HCT116 (cell line): ENCODE measurements around the gene KTN1. TPM values are rescaled to one million over a fixed set of nuclear protein-coding genes. Genes with fewer than 3 reads are reported as not detected.

ENCODE experiments used
- ATAC-seq: fragments of 200-7000 bp; cut with Tn5 transposase; 2 replicates; pipeline ENCODE4 v1.9.1; 2020; ENCODE audit warnings: mild to moderate bottlenecking, moderate library complexity
- BruUV-seq: library from RNA; stranded (reverse); fragments of 400-500 nt; replicated peaks from 2 replicates; lab custom pipeline; 2021; lab: Mats Ljungman, UMichigan
- CTCF ChIA-PET: fragments of 300-600 bp; sonication (Branson Sonifier 250); formaldehyde crosslinking; loops from one replicate; lab custom pipeline; 2021; ENCODE audit warnings: antibody characterized with exemption; lab: Charles Lee
- POLR2A ChIA-PET: fragments of 300-600, 350-600 bp; sonication (Branson Sonifier 250); formaldehyde crosslinking; loops from one replicate; lab custom pipeline; 2021; ENCODE audit warnings: antibody characterized with exemption; lab: Charles Lee
- RAD21 ChIA-PET, 2 experiments: fragments of 300-600 bp; sonication (Branson Sonifier 250); formaldehyde crosslinking; loops; one replicate each; lab custom pipeline; 2023; ENCODE audit warnings: low total read pairs in 2 of 2; ENCODE audit not compliant: uncharacterized antibody in 2 of 2, unreplicated experiment in 2 of 2, low non-redundant PET in 1 of 2; lab: Charles Lee
- DNase-seq: peaks from one replicate; pipeline ENCODE4 v3.0.0-alpha.2; 2010; ENCODE audit warnings: low read depth, low spot score
- H2AFZ ChIP-seq: fragments of 200-600 bp; shearing (Covaris generic), sonication (generic); 2 replicates; pipeline ENCODE4 v1.6.1; 2017; ENCODE audit warnings: low read depth, mixed run types, mixed read lengths, antibody characterized with exemption, low read length; ENCODE audit not compliant: poor library complexity, severe bottlenecking
- H3K27ac ChIP-seq: 2 replicates; pipeline ENCODE4 v1.5.1; 2012; ENCODE audit warnings: low read depth, low read length
- H3K27me3 ChIP-seq: fragments of 200-600 bp; sonication (generic); 2 replicates; pipeline ENCODE4 v1.6.1; 2016; ENCODE audit warnings: mixed run types, low read length, mixed read lengths; ENCODE audit not compliant: insufficient read depth
- H3K36me3 ChIP-seq, 2 experiments: fragments of 200-500 bp in 1 of 2; fragments of 200-600 bp in 1 of 2; sonication (Bioruptor generic) in 1 of 2; sonication (generic) in 1 of 2; 2 replicates each; pipeline versions ENCODE4 v1.5.1 to v1.6.1; 2014 to 2016; ENCODE audit warnings: low read length in 2 of 2, inconsistent platforms in 1 of 2, mixed read lengths in 1 of 2, mixed run types in 1 of 2; ENCODE audit not compliant: insufficient read depth in 2 of 2, control insufficient read depth in 1 of 2
- H3K4me1 ChIP-seq, 2 experiments: fragments of 200-600 bp in 1 of 2; sonication (generic) in 1 of 2; 2 replicates each; pipeline versions ENCODE4 v1.5.1 to v1.6.1; 2012 to 2017; ENCODE audit warnings: low read length in 2 of 2, inconsistent platforms in 1 of 2, mild to moderate bottlenecking in 1 of 2, mixed read lengths in 1 of 2, mixed run types in 1 of 2, moderate library complexity in 1 of 2; ENCODE audit not compliant: insufficient read depth in 2 of 2, control insufficient read depth in 1 of 2
- H3K4me2 ChIP-seq: fragments of 200-600 bp; sonication (generic); 2 replicates; pipeline ENCODE4 v1.6.1; 2017; ENCODE audit warnings: mixed run types, low read length, mixed read lengths
- H3K4me3 ChIP-seq, 2 experiments: fragments of 200-600 bp in 1 of 2; sonication (generic) in 1 of 2; replicated peaks in 1 of 2; 2 replicates each; pipeline ENCODE4 v1.5.1; 2011 to 2016; ENCODE audit warnings: low read length in 2 of 2, control low read depth in 1 of 2, low read depth in 1 of 2, mild to moderate bottlenecking in 1 of 2, mixed read lengths in 1 of 2, mixed run types in 1 of 2
- H3K79me2 ChIP-seq: fragments of 200-600 bp; sonication (generic); 2 replicates; pipeline ENCODE4 v1.6.1; 2017; ENCODE audit warnings: mild to moderate bottlenecking, mixed run types, low read length, moderate library complexity, mixed read lengths; ENCODE audit not compliant: insufficient read depth
- H3K9ac ChIP-seq: fragments of 200-600 bp; sonication (generic); 2 replicates; pipeline ENCODE4 v1.6.1; 2016; ENCODE audit warnings: low read length, mixed read lengths
- H3K9me2 ChIP-seq: fragments of 200-600 bp; sonication (generic), shearing (Covaris generic); 2 replicates; pipeline ENCODE4 v1.6.1; 2017; ENCODE audit warnings: mixed run types, mild to moderate bottlenecking, moderate library complexity; ENCODE audit not compliant: insufficient read depth
- H3K9me3 ChIP-seq, 2 experiments: fragments of 200-500 bp in 1 of 2; fragments of 200-600 bp in 1 of 2; sonication (Bioruptor generic) in 1 of 2; sonication (generic) in 1 of 2; 2 replicates each; pipeline ENCODE4 v1.6.1; 2014 to 2017; ENCODE audit warnings: low read length in 2 of 2, mixed read lengths in 2 of 2, inconsistent platforms in 1 of 2, low read depth in 1 of 2, mild to moderate bottlenecking in 1 of 2, mixed run types in 1 of 2, moderate library complexity in 1 of 2; ENCODE audit not compliant: control insufficient read depth in 1 of 2, insufficient read depth in 1 of 2
- H4K20me1 ChIP-seq: fragments of 200-600 bp; sonication (generic), shearing (Covaris generic); 2 replicates; pipeline ENCODE4 v1.6.1; 2017; ENCODE audit warnings: mixed run types, mild to moderate bottlenecking, moderate library complexity; ENCODE audit not compliant: insufficient read depth
- CEBPB ChIP-seq: IDR thresholded peaks from 2 replicates; pipeline ENCODE4 v1.6.1; 2012; ENCODE audit warnings: low read depth
- ELF1 ChIP-seq: IDR thresholded peaks from 2 replicates; pipeline ENCODE4 v1.6.1; 2012; ENCODE audit warnings: low read depth, borderline replicate concordance
- EZH2 ChIP-seq: fragments of 200-600 bp; sonication (generic); IDR thresholded peaks from 2 replicates; pipeline ENCODE4 v1.6.1; 2017; ENCODE audit warnings: antibody characterized with exemption, mixed run types
- EZH2phosphoT487 ChIP-seq: fragments of 200-600 bp; IDR thresholded peaks from 2 replicates; pipeline ENCODE4 v1.6.1; 2018; ENCODE audit warnings: antibody characterized with exemption, borderline replicate concordance
- FOSL1 ChIP-seq: IDR thresholded peaks from 2 replicates; pipeline ENCODE4 v1.6.1; 2012; ENCODE audit warnings: low read depth
- JUND ChIP-seq: IDR thresholded peaks from 2 replicates; pipeline ENCODE4 v1.6.1; 2012
- RAD21 ChIP-seq: IDR thresholded peaks from 2 replicates; pipeline ENCODE4 v1.6.1; 2012; ENCODE audit warnings: low read depth, mild to moderate bottlenecking
- SP1 ChIP-seq: IDR thresholded peaks from 2 replicates; pipeline ENCODE4 v1.6.1; 2012; ENCODE audit warnings: low read depth
- TCF7L2 ChIP-seq: IDR thresholded peaks from 2 replicates; pipeline ENCODE4 v1.7.0; 2011; ENCODE audit warnings: borderline replicate concordance, inconsistent platforms; ENCODE audit not compliant: insufficient read depth, insufficient read length; ENCODE audit errors: extremely low read depth
- YY1 ChIP-seq: IDR thresholded peaks from 2 replicates; pipeline ENCODE4 v1.6.1; 2011; ENCODE audit warnings: low read length, low read depth, moderate library complexity, mild to moderate bottlenecking; ENCODE audit not compliant: insufficient replicate concordance; ENCODE audit errors: extremely low read depth
- ZFX ChIP-seq: fragments of 450-650 bp; IDR thresholded peaks from 2 replicates; pipeline ENCODE4 v1.6.1; 2017
- ZNF274 ChIP-seq: fragments of 200-500 bp; sonication (Bioruptor generic); IDR thresholded peaks from 2 replicates; pipeline ENCODE4 v1.6.1; 2014; ENCODE audit warnings: mild to moderate bottlenecking, low read depth, low read length, inconsistent platforms
- intact Hi-C: fragments of 100-400 bp; cut with micrococcal nuclease; formaldehyde crosslinking; loops from 2 replicates; pipeline ENCODE4 v1.10.0; 2022
- total RNA-seq: library from RNA; stranded (reverse); gene quantifications from one replicate; pipeline ENCODE4 v1.2.1, GENCODE V29; 2021; ENCODE audit not compliant: unreplicated experiment
- TF ChIP-seq, protein P1 (sequence below): IDR thresholded peaks from 2 replicates; pipeline ENCODE4 v1.6.1; 2011; ENCODE audit warnings: mild to moderate bottlenecking, low read length, moderate library complexity; ENCODE audit not compliant: insufficient replicate concordance; ENCODE audit errors: extremely low read depth
- TF ChIP-seq, protein P2 (sequence below): IDR thresholded peaks from 2 replicates; pipeline ENCODE4 v1.6.1; 2012; ENCODE audit warnings: low read depth

Gene KTN1
- total RNA-seq, 1 experiment from 2014 or later, result 105 TPM

DNA sequence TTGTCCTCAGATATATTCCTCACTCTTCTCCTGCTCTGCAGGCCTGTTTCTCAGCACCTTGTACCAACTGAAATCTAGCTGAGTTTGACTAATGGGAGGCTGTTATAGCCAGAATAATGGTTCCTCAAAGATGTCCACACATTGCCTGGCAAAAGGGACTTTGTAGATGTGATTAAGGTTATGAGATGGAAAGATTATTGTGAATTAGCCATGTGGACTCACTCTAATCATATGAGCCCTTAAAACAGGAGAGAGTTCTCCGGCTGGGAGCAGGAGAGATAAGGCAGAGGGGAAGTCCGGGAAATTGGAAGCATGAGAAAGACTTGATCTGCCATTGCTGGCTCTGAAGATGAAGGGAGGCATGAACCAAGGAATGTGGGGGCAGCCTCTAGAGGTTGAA is 40.0 kb upstream of the KTN1 start:
- no peaks in the 10 kb centered on the region for H3K27me3 ChIP-seq
- H3K36me3 ChIP-seq, result no peaks in the 10 kb centered on the region
- no peak overlapping the region for H3K4me2 ChIP-seq
- H3K9me3 ChIP-seq, result 0 out of 4 replicates have a peak, but pooled peaks cover 0 to 6% of the 10 kb centered on the region in 2 experiments
- no peak overlapping the region for H3K4me3 ChIP-seq
- H3K9ac ChIP-seq, result no peak overlapping the region
- intact Hi-C loops, result no loop called here
- TF ChIP-seq EZH2phosphoT487, result no peak
- TF ChIP-seq EZH2, result no peak
- no peak for TF ChIP-seq ELF1
- no peak for TF ChIP-seq TCF7L2
- no peak for TF ChIP-seq ZFX
- TF ChIP-seq RAD21, result no peak
- no peak for TF ChIP-seq ZNF274
- TF ChIP-seq, all 23 proteins: peak for 0
- ATAC-seq (no peak), DNase-seq (no peak)
- ChIA-PET POLR2A (no interaction called here), CTCF (no interaction called here), RAD21 (no interaction called here)
- Histone ChIP-seq H3K79me2 (no peaks in the 10 kb centered on the region), H2AFZ (no peak overlapping the region), H3K9me2 (no peaks in the 10 kb centered on the region), H3K27ac (no peak overlapping the region), H4K20me1 (no peaks in the 10 kb centered on the region), H3K4me1 (peaks cover 7 to 18% of the 10 kb centered on the region in 2 experiments)
- no TSS peak for BruUV-seq

- Histone ChIP-seq H3K4me2 (peak overlapping the region; percentile 0), H4K20me1 (no peaks in the 10 kb centered on the region), H3K27ac (no peak overlapping the region), H3K9ac (no peak overlapping the region), H3K9me3 (0 out of 4 replicates have a peak, but pooled peaks cover 0 to 6% of the 10 kb centered on the region in 2 experiments), H3K27me3 (no peaks in the 10 kb centered on the region), H3K4me1 (peaks cover 7 to 11% of the 10 kb centered on the region in 2 experiments), H2AFZ (no peak overlapping the region), H3K36me3 (no peaks in the 10 kb centered on the region), H3K9me2 (no peaks in the 10 kb centered on the region), H3K79me2 (no peaks in the 10 kb centered on the region), H3K4me3 (no peak overlapping the region)
- ChIA-PET RAD21 (no interaction called here), POLR2A (no interaction called here), CTCF (no interaction called here)
- intact Hi-C loops, result no loop called here
- no TSS peak for BruUV-seq
- TF ChIP-seq, protein P1, sequence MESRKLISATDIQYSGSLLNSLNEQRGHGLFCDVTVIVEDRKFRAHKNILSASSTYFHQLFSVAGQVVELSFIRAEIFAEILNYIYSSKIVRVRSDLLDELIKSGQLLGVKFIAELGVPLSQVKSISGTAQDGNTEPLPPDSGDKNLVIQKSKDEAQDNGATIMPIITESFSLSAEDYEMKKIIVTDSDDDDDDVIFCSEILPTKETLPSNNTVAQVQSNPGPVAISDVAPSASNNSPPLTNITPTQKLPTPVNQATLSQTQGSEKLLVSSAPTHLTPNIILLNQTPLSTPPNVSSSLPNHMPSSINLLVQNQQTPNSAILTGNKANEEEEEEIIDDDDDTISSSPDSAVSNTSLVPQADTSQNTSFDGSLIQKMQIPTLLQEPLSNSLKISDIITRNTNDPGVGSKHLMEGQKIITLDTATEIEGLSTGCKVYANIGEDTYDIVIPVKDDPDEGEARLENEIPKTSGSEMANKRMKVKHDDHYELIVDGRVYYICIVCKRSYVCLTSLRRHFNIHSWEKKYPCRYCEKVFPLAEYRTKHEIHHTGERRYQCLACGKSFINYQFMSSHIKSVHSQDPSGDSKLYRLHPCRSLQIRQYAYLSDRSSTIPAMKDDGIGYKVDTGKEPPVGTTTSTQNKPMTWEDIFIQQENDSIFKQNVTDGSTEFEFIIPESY, result no peak
- TF ChIP-seq SP1 (no peak), YY1 (no peak), CEBPB (0 out of 2 replicates have a peak, but pooled peaks have one; percentile 29), JUND (peak; percentile 16; the same call in 1 of the 2 replicates), FOSL1 (peak; percentile 42; the same call in 1 of the 2 replicates)
- TF ChIP-seq, protein P2, sequence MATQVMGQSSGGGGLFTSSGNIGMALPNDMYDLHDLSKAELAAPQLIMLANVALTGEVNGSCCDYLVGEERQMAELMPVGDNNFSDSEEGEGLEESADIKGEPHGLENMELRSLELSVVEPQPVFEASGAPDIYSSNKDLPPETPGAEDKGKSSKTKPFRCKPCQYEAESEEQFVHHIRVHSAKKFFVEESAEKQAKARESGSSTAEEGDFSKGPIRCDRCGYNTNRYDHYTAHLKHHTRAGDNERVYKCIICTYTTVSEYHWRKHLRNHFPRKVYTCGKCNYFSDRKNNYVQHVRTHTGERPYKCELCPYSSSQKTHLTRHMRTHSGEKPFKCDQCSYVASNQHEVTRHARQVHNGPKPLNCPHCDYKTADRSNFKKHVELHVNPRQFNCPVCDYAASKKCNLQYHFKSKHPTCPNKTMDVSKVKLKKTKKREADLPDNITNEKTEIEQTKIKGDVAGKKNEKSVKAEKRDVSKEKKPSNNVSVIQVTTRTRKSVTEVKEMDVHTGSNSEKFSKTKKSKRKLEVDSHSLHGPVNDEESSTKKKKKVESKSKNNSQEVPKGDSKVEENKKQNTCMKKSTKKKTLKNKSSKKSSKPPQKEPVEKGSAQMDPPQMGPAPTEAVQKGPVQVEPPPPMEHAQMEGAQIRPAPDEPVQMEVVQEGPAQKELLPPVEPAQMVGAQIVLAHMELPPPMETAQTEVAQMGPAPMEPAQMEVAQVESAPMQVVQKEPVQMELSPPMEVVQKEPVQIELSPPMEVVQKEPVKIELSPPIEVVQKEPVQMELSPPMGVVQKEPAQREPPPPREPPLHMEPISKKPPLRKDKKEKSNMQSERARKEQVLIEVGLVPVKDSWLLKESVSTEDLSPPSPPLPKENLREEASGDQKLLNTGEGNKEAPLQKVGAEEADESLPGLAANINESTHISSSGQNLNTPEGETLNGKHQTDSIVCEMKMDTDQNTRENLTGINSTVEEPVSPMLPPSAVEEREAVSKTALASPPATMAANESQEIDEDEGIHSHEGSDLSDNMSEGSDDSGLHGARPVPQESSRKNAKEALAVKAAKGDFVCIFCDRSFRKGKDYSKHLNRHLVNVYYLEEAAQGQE, result no peak
- no peak for ATAC-seq
- DNase-seq, result no peak
Observed at GRCh38 chr14:55540847-55541773, 38.9 kb upstream of the KTN1 start.
